Lower leg skin (tissue), 3 donors: ENCODE measurements around the gene CTDSP2.

Source experiments
- POLR2A ChIP-seq, 2 donors: fragments of 450-650 bp; IDR thresholded peaks; one replicate each; pipeline ENCODE4 v1.6.1; 2016 to 2017; ENCODE audit warnings: antibody characterized with exemption in 2 of 2, mild to moderate bottlenecking in 1 of 2, moderate library complexity in 1 of 2
- TF ChIP-seq, protein P1 (sequence below), 3 donors: fragments of 450-650 bp; IDR thresholded peaks; one replicate each; pipeline ENCODE4 v1.5.1; 2016; ENCODE audit warnings: antibody characterized with exemption in 3 of 3, mild to moderate bottlenecking in 3 of 3, moderate library complexity in 2 of 3

- TF ChIP-seq, protein P1, sequence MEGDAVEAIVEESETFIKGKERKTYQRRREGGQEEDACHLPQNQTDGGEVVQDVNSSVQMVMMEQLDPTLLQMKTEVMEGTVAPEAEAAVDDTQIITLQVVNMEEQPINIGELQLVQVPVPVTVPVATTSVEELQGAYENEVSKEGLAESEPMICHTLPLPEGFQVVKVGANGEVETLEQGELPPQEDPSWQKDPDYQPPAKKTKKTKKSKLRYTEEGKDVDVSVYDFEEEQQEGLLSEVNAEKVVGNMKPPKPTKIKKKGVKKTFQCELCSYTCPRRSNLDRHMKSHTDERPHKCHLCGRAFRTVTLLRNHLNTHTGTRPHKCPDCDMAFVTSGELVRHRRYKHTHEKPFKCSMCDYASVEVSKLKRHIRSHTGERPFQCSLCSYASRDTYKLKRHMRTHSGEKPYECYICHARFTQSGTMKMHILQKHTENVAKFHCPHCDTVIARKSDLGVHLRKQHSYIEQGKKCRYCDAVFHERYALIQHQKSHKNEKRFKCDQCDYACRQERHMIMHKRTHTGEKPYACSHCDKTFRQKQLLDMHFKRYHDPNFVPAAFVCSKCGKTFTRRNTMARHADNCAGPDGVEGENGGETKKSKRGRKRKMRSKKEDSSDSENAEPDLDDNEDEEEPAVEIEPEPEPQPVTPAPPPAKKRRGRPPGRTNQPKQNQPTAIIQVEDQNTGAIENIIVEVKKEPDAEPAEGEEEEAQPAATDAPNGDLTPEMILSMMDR (IDR thresholded peaks at IDR 0.05) = no peak
- no peak for TF ChIP-seq POLR2A (IDR thresholded peaks at IDR 0.05)
These were observed 23.4 kb upstream of the CTDSP2 start for GRCh38 chr12:57869927-57870318.
